Ovary (tissue), 9 donors: Measurements from ENCODE around the gene NEU4. TPM values are rescaled to one million over a fixed set of nuclear protein-coding genes. Genes with fewer than 3 reads are reported as not detected.

Experiments
- DNase-seq, 5 donors: peaks; one replicate each; pipeline ENCODE4 v3.0.0-alpha.2; 2019 to 2020
- H3K27ac ChIP-seq, 2 donors: fragments of 200-600 bp; one replicate each; pipeline versions ENCODE4 v1.5.1 to v1.8.0; 2019 to 2022
- H3K27me3 ChIP-seq: fragments of 200-600 bp; one replicate; pipeline ENCODE4 v1.8.0; 2022
- H3K36me3 ChIP-seq: fragments of 200-600 bp; sonication (generic); one replicate; pipeline ENCODE4 v1.5.1; 2019
- H3K4me1 ChIP-seq: one replicate; pipeline ENCODE4 v1.8.1; 2013; ENCODE audit warnings: mild to moderate bottlenecking, moderate library complexity; ENCODE audit not compliant: insufficient read depth
- H3K4me3 ChIP-seq: fragments of 200-600 bp; sonication (generic); one replicate; pipeline ENCODE4 v1.5.1; 2017
- H3K9me3 ChIP-seq, 2 donors: fragments of 200-600 bp in 1 of 2; sonication (generic) in 1 of 2; one replicate each; pipeline versions ENCODE4 v1.5.1 to v1.8.1; 2013 to 2019; ENCODE audit warnings: mild to moderate bottlenecking in 1 of 2, moderate library complexity in 1 of 2
- EP300 ChIP-seq: sonication (generic); formaldehyde crosslinking; IDR thresholded peaks from one replicate; pipeline ENCODE4 v1.6.1; 2017; ENCODE audit warnings: antibody characterized with exemption
- POLR2A ChIP-seq: fragments of 450-650 bp; IDR thresholded peaks from one replicate; pipeline ENCODE4 v1.6.1; 2017; ENCODE audit warnings: antibody characterized with exemption, mild to moderate bottlenecking, moderate library complexity
- WGBS, 3 donors: extraction: QIAGEN DNeasy Blood & Tissue Kit in 1 of 3; methylation state at CpG; one replicate each; pipeline versions ENCODE4 v1.1.5 to v1.1.7; 2013 to 2017; 5-methylcytosine and 5-hydroxymethylcytosine counted together
- intact Hi-C, 4 donors: fragments of 100-400 bp; cut with DNase I; formaldehyde crosslinking; loops; one replicate each; pipeline versions ENCODE4 v1.11.0 to v1.15.1; 2022 to 2023
- polyA plus RNA-seq, 2 donors: library from polyadenylated mRNA; stranded (reverse); fragments of 200-250 nt in 1 of 2; fragments of 350-450 nt in 1 of 2; fragmentation: Illumina TruSeq in 1 of 2; extraction: RNeasy Lipid Tissue Mini Kit (QIAGEN cat#74804) in 1 of 2; gene quantifications; one replicate each; pipeline ENCODE4 v1.2.3, GENCODE V29; 2013 to 2014
- total RNA-seq, 7 donors: library from RNA; depleted of rRNA in 2 of 7; stranded (reverse); fragments of >200 nt in 2 of 7; fragmentation: NEBNext Ultra II Directional in 3 of 7; extraction: Animal tissue kit (Norgen Biotek cat#: 25700) in 3 of 7; gene quantifications; one replicate each; pipeline versions ENCODE4 v1.1.0 to v1.2.4, GENCODE V29; 2016 to 2023
- TF ChIP-seq, protein P1 (sequence below), 3 donors: fragments of 450-650 bp in 2 of 3; fragments of 200-600 bp in 1 of 3; IDR thresholded peaks; one replicate each; pipeline versions ENCODE4 v1.5.1 to v1.8.0; 2016 to 2022; ENCODE audit warnings: antibody characterized with exemption in 3 of 3, mild to moderate bottlenecking in 1 of 3
- donor health status: DM: no; HTN: no; CAD: no; lungs with moderate emphysema.
- donor health status: DM: no; HTN: no; CAD: no.
- donor health status: Bipolar disorder and iron deficiency.
- donor health status: DM: yes; HTN: yes; CAD: no.
- donor health status: DM: no; HTN: no; CAD: no.
- donor health status: DM: yes; HTN: yes; CAD: no.

The NEU4 gene
- total and polyA plus RNA-seq, 9 donors: 0.23 to 7.2 (median 0.84) TPM; not detected in 2

DNA sequence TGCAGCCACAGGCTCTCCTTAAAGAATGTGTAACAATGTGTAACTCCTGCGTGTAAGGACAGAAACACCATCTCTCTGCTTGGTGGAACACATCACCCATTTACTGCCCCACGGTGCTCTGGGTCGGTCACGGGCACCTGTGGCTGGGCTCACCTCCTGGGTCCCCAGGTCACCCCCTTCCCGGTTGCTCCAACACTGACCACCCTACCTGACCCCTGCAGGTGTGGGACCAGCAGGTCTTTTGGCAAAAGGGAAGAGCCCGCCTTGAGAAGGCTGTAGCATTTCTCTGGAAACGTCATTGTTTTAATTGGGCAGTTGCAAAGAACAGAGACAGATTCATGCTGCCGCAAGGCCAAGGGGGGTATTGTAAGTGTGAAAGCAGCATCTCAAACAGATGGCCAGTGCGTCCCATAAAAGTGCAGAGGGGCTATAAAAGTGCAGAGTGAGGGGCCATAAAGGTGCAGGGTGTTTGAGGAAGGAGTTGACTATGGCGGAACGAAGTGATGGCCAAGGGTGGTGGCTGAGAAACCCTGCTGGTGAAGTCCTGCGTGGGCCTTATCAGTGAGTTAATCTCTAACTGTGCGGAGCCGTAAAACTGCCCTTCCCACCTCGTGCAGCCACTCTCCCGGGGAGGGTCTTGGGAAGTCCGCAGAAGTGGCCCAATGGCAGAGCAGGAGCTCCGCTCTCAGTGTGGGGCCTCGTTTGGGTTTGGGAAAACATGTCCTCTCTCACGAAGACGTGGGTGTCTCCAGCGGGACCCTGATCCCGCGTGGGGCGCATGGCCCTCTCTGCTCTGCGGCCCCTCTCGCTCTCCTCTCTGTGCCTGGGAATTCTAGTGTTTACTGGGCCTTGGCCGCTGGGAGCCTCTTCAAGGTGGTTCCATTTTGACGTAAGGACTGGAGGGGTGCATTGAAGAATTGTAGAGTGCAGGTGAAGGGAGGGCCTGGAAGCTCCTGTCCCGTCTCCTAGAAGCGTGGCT, 13.7 kb upstream of the NEU4 start:
- peak in 1 of 5 donors; percentile 5 for DNase-seq

GRCh38 chr2:241796209-241796608, 12.8 kb upstream of the NEU4 start:
- DNase-seq: peak in 1 of 5 donors; percentile 13

More for the DNA sequence above, 13.7 kb upstream of the NEU4 start:
- WGBS, 3 donors: 69 to 74% (median 69%) methylated on average over 31 of the region's 31 CpGs
- TF ChIP-seq, protein P1, sequence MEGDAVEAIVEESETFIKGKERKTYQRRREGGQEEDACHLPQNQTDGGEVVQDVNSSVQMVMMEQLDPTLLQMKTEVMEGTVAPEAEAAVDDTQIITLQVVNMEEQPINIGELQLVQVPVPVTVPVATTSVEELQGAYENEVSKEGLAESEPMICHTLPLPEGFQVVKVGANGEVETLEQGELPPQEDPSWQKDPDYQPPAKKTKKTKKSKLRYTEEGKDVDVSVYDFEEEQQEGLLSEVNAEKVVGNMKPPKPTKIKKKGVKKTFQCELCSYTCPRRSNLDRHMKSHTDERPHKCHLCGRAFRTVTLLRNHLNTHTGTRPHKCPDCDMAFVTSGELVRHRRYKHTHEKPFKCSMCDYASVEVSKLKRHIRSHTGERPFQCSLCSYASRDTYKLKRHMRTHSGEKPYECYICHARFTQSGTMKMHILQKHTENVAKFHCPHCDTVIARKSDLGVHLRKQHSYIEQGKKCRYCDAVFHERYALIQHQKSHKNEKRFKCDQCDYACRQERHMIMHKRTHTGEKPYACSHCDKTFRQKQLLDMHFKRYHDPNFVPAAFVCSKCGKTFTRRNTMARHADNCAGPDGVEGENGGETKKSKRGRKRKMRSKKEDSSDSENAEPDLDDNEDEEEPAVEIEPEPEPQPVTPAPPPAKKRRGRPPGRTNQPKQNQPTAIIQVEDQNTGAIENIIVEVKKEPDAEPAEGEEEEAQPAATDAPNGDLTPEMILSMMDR (IDR thresholded peaks at IDR 0.05): no peak
- TF ChIP-seq POLR2A (no peak), EP300 (no peak)
- H3K4me3 ChIP-seq: no peak overlapping the region
- no peak overlapping the region for H3K27ac ChIP-seq
- H3K27me3 ChIP-seq: no peaks in the 10 kb centered on the region
- no peaks in the 10 kb centered on the region for H3K9me3 ChIP-seq
- intact Hi-C loops: no loop called here
- H3K4me1 ChIP-seq: no peaks in the 10 kb centered on the region
- no peaks in the 10 kb centered on the region for H3K36me3 ChIP-seq

DNA sequence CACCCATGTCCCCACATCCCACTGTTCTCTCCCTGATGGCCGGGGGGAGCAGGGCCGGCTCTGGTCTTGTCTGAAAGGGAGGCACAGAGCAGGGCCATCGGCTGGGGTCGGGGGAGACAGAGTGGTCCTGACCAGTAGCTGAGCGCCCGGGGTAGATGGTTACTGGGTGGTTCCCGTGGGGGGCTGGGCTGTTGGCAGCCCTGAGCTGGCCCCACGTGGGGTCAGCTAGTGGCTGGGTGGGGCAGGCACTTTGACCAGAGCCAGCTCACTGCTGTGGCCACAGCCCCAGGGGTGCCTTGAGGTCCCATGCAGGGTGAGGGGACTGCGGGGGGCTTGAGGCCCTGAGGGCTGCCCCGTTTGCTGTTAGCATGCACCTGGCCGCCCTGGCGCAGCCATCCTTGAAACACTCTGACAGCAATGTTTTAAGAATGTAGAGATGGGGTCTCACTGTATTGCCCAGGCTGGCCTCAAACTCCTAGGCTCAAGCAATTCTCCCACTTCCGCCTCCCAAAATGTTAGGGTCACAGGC, 12.3 kb upstream of the NEU4 start:
- 87 to 92% (median 91%) methylated on average over 13 of the region's 13 CpGs for WGBS, 3 donors
- H3K4me3 ChIP-seq: no peak overlapping the region

More at GRCh38 chr2:241796209-241796608, 12.8 kb upstream of the NEU4 start:
- Histone ChIP-seq H3K27ac (no peak overlapping the region), H3K9me3 (no peaks in the 10 kb centered on the region), H3K36me3 (no peaks in the 10 kb centered on the region), H3K4me3 (no peak overlapping the region), H3K4me1 (no peaks in the 10 kb centered on the region), H3K27me3 (no peaks in the 10 kb centered on the region)
- WGBS, 3 donors: 94 to 95% (median 94%) methylated on average over 13 of the region's 13 CpGs
- TF ChIP-seq POLR2A: no peak
- TF ChIP-seq, protein P1 (IDR thresholded peaks at IDR 0.05): no peak
- no peak for TF ChIP-seq EP300
- intact Hi-C loops: no loop called here

GRCh38 chr2:241797441-241798080, 11.4 kb upstream of the NEU4 start:
- DNase-seq: peak; percentile 4 to 38 (median 13)
- Histone ChIP-seq H3K4me1 (no peaks in the 10 kb centered on the region), H3K36me3 (no peaks in the 10 kb centered on the region), H3K9me3 (no peaks in the 10 kb centered on the region), H3K4me3 (no peak overlapping the region), H3K27ac (no peak overlapping the region), H3K27me3 (no peaks in the 10 kb centered on the region)
- intact Hi-C loops: no loop called here
- WGBS, 3 donors: 34 to 44% (median 40%) methylated on average over 17 to 19 of the region's 19 CpGs
- TF ChIP-seq, protein P1 (IDR thresholded peaks at IDR 0.05): no peak
- TF ChIP-seq POLR2A (no peak), EP300 (no peak)

More for the DNA sequence above, 12.3 kb upstream of the NEU4 start:
- Histone ChIP-seq H3K9me3 (no peaks in the 10 kb centered on the region), H3K4me1 (no peaks in the 10 kb centered on the region), H3K27me3 (no peaks in the 10 kb centered on the region), H3K27ac (no peak overlapping the region), H3K36me3 (no peaks in the 10 kb centered on the region)
- intact Hi-C loops: no loop called here
- peak in 4 of 5 donors; percentile 5 to 33 (median 11) for DNase-seq
- TF ChIP-seq POLR2A (no peak), EP300 (no peak)
- TF ChIP-seq, protein P1 (IDR thresholded peaks at IDR 0.05): no peak
